Thoracic aorta (tissue), 2 donors: ENCODE measurements around the gene APH1B. TPM values are rescaled to one million over a fixed set of nuclear protein-coding genes. Genes with fewer than 3 reads are reported as not detected.
"Not testable (repeated sequence)": the region's sequence is repeated elsewhere in the genome, so short reads cannot be mapped to it uniquely, and the experiment has no call there.

Experiments used
- ATAC-seq: fragments of 150-250 bp; one replicate; pipeline ENCODE4 v1.8.0; 2017; ENCODE audit warnings: low read depth; ENCODE audit not compliant: insufficient number of reproducible peaks, low FRiP score
- DNase-seq: peaks from one replicate; pipeline ENCODE4 v3.0.0-alpha.2; 2020; ENCODE audit warnings: low spot score
- H3K27ac ChIP-seq, 2 donors: fragments of 200-600 bp; sonication (generic); 1 replicate in 1 of 2; 2 replicates in 1 of 2; pipeline ENCODE4 v1.5.1; 2016; ENCODE audit warnings: mild to moderate bottlenecking in 2 of 2, moderate library complexity in 2 of 2
- H3K27me3 ChIP-seq: fragments of 200-600 bp; sonication (generic); replicated peaks from 2 replicates; pipeline ENCODE4 v1.6.0; 2016; ENCODE audit warnings: mild to moderate bottlenecking; ENCODE audit not compliant: insufficient read depth
- H3K36me3 ChIP-seq: fragments of 200-600 bp; sonication (generic); one replicate; pipeline ENCODE4 v1.5.1; 2016
- H3K4me1 ChIP-seq, 2 donors: fragments of 200-600 bp; sonication (generic); 1 replicate in 1 of 2; 2 replicates in 1 of 2; pipeline versions ENCODE4 v1.5.1 to v1.6.0; 2016; ENCODE audit warnings: low read depth in 2 of 2, mild to moderate bottlenecking in 1 of 2; ENCODE audit not compliant: control insufficient read depth in 1 of 2
- H3K4me3 ChIP-seq: fragments of 200-600 bp; sonication (generic); 2 replicates; pipeline ENCODE4 v1.5.1; 2016; ENCODE audit warnings: mild to moderate bottlenecking
- H3K9me3 ChIP-seq: fragments of 200-600 bp; sonication (generic); 2 replicates; pipeline ENCODE4 v1.5.1; 2016
- CTCF ChIP-seq: fragments of 200-600 bp; sonication (generic); IDR thresholded peaks from one replicate; pipeline ENCODE4 v1.5.1; 2019; ENCODE audit warnings: antibody characterized with exemption
- total RNA-seq, 2 donors: library from RNA; depleted of rRNA; stranded (reverse); fragments of >200 nt; gene quantifications; one replicate each; pipeline versions ENCODE4 v1.1.0 to v1.2.3, GENCODE V29; 2016

The APH1B gene
- total RNA-seq, 2 donors from 2014 or later: 16.2 to 22.2 TPM

GRCh38 chr15:63340353-63340752 is 62.9 kb downstream of the APH1B start:
- Histone ChIP-seq H3K27ac (no peak overlapping the region), H3K36me3 (no peaks in the 10 kb centered on the region), H3K4me1 (no peaks in the 10 kb centered on the region), H3K9me3 (no peaks in the 10 kb centered on the region), H3K27me3 (no peaks in the 10 kb centered on the region), H3K4me3 (no peak overlapping the region)
- no peak for ATAC-seq
- TF ChIP-seq CTCF: no peak
- DNase-seq: no peak

GRCh38 chr15:63340878-63341277 is 63.5 kb downstream of the APH1B start:
- ATAC-seq: no peak
- no peak for DNase-seq
- Histone ChIP-seq H3K27ac (no peak overlapping the region), H3K27me3 (no peaks in the 10 kb centered on the region), H3K4me1 (no peaks in the 10 kb centered on the region), H3K9me3 (no peaks in the 10 kb centered on the region), H3K36me3 (no peaks in the 10 kb centered on the region), H3K4me3 (no peak overlapping the region)
- no peak for TF ChIP-seq CTCF

- Histone ChIP-seq H3K27me3 (no peaks in the 10 kb centered on the region), H3K4me1 (no peaks in the 10 kb centered on the region), H3K36me3 (no peaks in the 10 kb centered on the region), H3K4me3 (no peak overlapping the region), H3K27ac (no peak overlapping the region), H3K9me3 (no peaks in the 10 kb centered on the region)
- no peak for TF ChIP-seq CTCF
- DNase-seq (no peak), ATAC-seq (no peak)
Measured at GRCh38 chr15:63341898-63342297, 64.5 kb downstream of the APH1B start.

- H3K9me3 ChIP-seq, H3K27ac ChIP-seq, DNase-seq, ATAC-seq, H3K4me3 ChIP-seq, H3K27me3 ChIP-seq, H3K4me1 ChIP-seq, H3K36me3 ChIP-seq: not testable (repeated sequence)
Measured at GRCh38 chr15:63342996-63343562, 65.7 kb downstream of the APH1B start.

- no peaks in the 10 kb centered on the region for H3K36me3 ChIP-seq
- no peak overlapping the region for H3K27ac ChIP-seq
- H3K9me3 ChIP-seq: no peaks in the 10 kb centered on the region
- TF ChIP-seq CTCF: no peak
- no peak for DNase-seq
- H3K27me3 ChIP-seq: no peaks in the 10 kb centered on the region
- peaks cover 10 to 19% of the 10 kb centered on the region in 2 donors for H3K4me1 ChIP-seq
- no peak for ATAC-seq
- H3K4me3 ChIP-seq: no peak overlapping the region
Measured at GRCh38 chr15:63344731-63345390, 67.5 kb downstream of the APH1B start.

GRCh38 chr15:63345391-63345752 is 68.0 kb downstream of the APH1B start:
- Histone ChIP-seq H3K4me3 (no peak overlapping the region), H3K4me1 (peaks cover 10 to 24% of the 10 kb centered on the region in 2 donors), H3K27me3 (no peaks in the 10 kb centered on the region), H3K27ac (no peak overlapping the region), H3K36me3 (no peaks in the 10 kb centered on the region), H3K9me3 (no peaks in the 10 kb centered on the region)
- no peak for DNase-seq
- TF ChIP-seq CTCF: no peak
- ATAC-seq: no peak
